Psoas muscle (tissue), 8 donors: ENCODE results near the gene PRAC2. TPM values are rescaled to one million over a fixed set of nuclear protein-coding genes. Genes with fewer than 3 reads are reported as not detected.

Source experiments
- ATAC-seq, 4 donors: fragments of 200-7000 bp; cut with Tn5 transposase; one replicate each; pipeline ENCODE4 v1.9.1; 2020; ENCODE audit warnings: moderate library complexity in 3 of 4, mild to moderate bottlenecking in 2 of 4
- DNase-seq, 2 donors: peaks; one replicate each; pipeline ENCODE4 v3.0.0-alpha.2; 2020
- H3K27ac ChIP-seq: fragments of 200-600 bp; one replicate; pipeline ENCODE4 v1.8.0; 2022
- H3K27me3 ChIP-seq, 3 donors: fragments of 200-600 bp in 1 of 3; one replicate each; pipeline versions ENCODE4 v1.6.1 to v1.8.0; 2013 to 2022; ENCODE audit warnings: low read length in 2 of 3, mild to moderate bottlenecking in 2 of 3, moderate library complexity in 1 of 3; ENCODE audit not compliant: insufficient read depth in 3 of 3
- H3K36me3 ChIP-seq, 2 donors: fragments of 200-600 bp in 1 of 2; one replicate each; pipeline versions ENCODE4 v1.6.1 to v1.8.0; 2013 to 2022; ENCODE audit warnings: low read depth in 1 of 2, mild to moderate bottlenecking in 1 of 2, moderate library complexity in 1 of 2; ENCODE audit not compliant: insufficient read depth in 1 of 2
- H3K4me1 ChIP-seq: fragments of 200-600 bp; one replicate; pipeline ENCODE4 v1.8.0; 2022
- H3K4me3 ChIP-seq: fragments of 200-600 bp; one replicate; pipeline ENCODE4 v1.8.0; 2022; ENCODE audit warnings: mild to moderate bottlenecking
- H3K9me3 ChIP-seq: fragments of 200-600 bp; one replicate; pipeline ENCODE4 v1.8.0; 2022
- WGBS, 3 donors: extraction: QIAGEN DNeasy Blood & Tissue Kit; methylation state at CpG; one replicate each; pipeline versions ENCODE4 v1.1.6 to v1.1.7; 2013; 5-methylcytosine and 5-hydroxymethylcytosine counted together
- intact Hi-C, 2 donors: fragments of 100-400 bp; cut with DNase I; formaldehyde crosslinking; loops; one replicate each; pipeline versions ENCODE4 v1.11.0 to v1.14.2; 2022
- polyA plus RNA-seq, 3 donors: library from polyadenylated mRNA; stranded (reverse); fragments of 200-250 nt; gene quantifications; one replicate each; pipeline ENCODE4 v1.2.3, GENCODE V29; 2013
- total RNA-seq, 4 donors: library from RNA; stranded (reverse); fragmentation: NEBNext Ultra II Directional in 2 of 4; extraction: Animal tissue kit (Norgen Biotek cat#: 25700) in 2 of 4; gene quantifications; one replicate each; pipeline versions ENCODE4 v1.2.1 to v1.2.4, GENCODE V29; 2021 to 2023
- TF ChIP-seq, protein P1 (sequence below): fragments of 200-600 bp; IDR thresholded peaks from one replicate; pipeline ENCODE4 v1.8.0; 2022; ENCODE audit warnings: antibody characterized with exemption
- donor health status: healthy with polysubstance abuse.
- donor health status: DM: no; HTN: no; CAD: no; lungs with moderate emphysema.
- donor health status: Bipolar disorder and iron deficiency.
- donor health status: healthy.
- donor health status: DM: yes; HTN: yes; CAD: no.
- donor health status: DM: no; HTN: no; CAD: no.
- donor health status: DM: no; HTN: no; CAD: no.
- donor health status: DM: yes; HTN: yes; CAD: no.

PRAC2 gene
- total and polyA plus RNA-seq, 7 donors = not detected

DNA sequence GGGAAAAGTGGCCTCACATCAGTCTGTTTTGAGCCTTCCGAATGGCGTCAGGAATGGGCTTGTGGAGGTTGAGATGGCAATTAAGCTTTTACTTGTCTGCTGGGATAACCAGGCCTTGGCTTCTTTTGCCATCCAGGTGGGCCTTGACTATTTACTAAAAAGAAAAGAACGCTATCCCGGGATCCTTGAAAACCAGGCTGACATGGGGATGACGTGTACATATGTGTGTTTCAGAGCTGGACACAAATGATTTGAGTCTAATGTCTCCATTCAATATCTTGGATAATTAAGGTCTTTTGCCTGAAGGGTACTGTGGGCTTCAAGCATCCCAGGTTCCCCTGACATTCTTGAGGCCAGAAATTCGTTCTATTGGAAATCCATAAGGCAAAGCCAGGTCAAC lies 38.1 kb downstream of the PRAC2 start:
- TF ChIP-seq, protein P1, sequence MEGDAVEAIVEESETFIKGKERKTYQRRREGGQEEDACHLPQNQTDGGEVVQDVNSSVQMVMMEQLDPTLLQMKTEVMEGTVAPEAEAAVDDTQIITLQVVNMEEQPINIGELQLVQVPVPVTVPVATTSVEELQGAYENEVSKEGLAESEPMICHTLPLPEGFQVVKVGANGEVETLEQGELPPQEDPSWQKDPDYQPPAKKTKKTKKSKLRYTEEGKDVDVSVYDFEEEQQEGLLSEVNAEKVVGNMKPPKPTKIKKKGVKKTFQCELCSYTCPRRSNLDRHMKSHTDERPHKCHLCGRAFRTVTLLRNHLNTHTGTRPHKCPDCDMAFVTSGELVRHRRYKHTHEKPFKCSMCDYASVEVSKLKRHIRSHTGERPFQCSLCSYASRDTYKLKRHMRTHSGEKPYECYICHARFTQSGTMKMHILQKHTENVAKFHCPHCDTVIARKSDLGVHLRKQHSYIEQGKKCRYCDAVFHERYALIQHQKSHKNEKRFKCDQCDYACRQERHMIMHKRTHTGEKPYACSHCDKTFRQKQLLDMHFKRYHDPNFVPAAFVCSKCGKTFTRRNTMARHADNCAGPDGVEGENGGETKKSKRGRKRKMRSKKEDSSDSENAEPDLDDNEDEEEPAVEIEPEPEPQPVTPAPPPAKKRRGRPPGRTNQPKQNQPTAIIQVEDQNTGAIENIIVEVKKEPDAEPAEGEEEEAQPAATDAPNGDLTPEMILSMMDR = no peak
- ATAC-seq (no peak), DNase-seq (no peak)
- no peaks in the 10 kb centered on the region for H3K36me3 ChIP-seq
- no peaks in the 10 kb centered on the region for H3K9me3 ChIP-seq
- no peak overlapping the region for H3K4me3 ChIP-seq
- intact Hi-C loops = no loop called here
- H3K27ac ChIP-seq = no peak overlapping the region
- 61 to 90% (median 77%) methylated on average over 6 of the region's 6 CpGs for WGBS, 3 donors
- H3K4me1 ChIP-seq = no peaks in the 10 kb centered on the region
- H3K27me3 ChIP-seq = peaks cover under 1 to 81% (median 4%) of the 10 kb centered on the region in 3 donors

DNA sequence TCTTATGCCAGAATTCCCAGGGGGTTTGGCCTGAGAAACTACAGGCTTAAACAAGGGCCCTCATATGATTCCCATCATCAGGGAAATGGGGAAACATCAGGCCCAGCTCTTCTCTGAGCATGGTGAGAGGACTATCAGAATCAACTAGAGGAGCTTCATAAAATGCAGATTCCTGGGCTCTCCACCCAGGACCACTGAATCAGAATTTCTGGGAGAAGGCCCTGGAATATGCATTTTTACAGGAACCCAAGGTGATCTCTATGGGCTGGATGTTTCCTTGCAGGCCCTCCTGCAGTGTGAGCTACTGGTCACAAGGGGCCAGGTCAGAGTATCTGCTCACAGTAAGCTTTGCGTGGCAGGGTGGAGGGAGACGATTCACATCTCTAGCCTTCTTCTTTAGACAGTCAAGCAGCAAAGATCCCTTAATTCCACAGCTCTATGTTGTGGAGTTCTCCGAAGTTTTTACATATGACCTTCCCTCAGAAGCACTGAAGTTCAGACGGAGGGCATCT lies 44.3 kb downstream of the PRAC2 start:
- WGBS, 3 donors = 62 to 77% (median 74%) methylated on average over 4 of the region's 4 CpGs
- TF ChIP-seq, protein P1 = no peak
- Histone ChIP-seq H3K4me1 (no peaks in the 10 kb centered on the region), H3K4me3 (no peak overlapping the region), H3K36me3 (no peaks in the 10 kb centered on the region), H3K27ac (no peak overlapping the region), H3K27me3 (peaks cover 2 to 66% (median 3%) of the 10 kb centered on the region in 3 donors), H3K9me3 (no peaks in the 10 kb centered on the region)
- ATAC-seq = no peak
- DNase-seq = no peak
- intact Hi-C loops = no loop called here

DNA sequence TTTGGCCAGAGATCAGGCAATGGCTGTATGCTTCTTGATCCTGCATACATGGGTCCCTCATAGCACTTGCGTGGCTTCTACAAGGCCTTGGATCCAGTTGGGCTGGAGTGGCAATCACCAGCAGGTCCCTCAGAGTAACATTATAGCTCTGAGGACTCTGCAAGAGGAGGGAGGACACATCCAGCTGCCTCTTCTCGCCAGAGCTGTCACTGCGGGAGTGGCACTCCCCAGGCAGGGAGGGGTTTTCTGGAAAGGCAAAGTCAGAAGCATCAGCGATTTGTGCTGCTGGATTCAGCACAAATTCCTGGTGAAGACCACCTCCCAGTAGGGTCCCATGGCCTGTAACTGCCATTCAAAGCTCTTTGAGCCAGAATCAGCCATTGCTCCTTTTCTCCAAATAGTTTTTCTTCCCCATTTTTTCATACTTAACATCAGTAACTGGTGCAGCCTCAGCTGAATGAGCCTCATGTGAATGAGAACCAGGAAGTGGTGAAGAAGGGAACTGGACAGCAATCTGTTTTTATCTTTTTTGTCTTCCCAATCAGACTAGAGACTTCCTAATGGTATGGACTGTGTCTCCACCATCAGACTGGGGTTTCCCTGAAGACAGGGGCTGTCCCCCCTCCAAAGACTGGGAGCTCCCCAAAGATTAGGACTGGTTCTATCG lies 46.2 kb downstream of the PRAC2 start:
- H3K27ac ChIP-seq = no peak overlapping the region
- DNase-seq = no peak
- no peak overlapping the region for H3K4me3 ChIP-seq
- intact Hi-C loops = no loop called here
- peaks cover 2 to 59% (median 6%) of the 10 kb centered on the region in 3 donors for H3K27me3 ChIP-seq
- TF ChIP-seq, protein P1 = no peak
- no peaks in the 10 kb centered on the region for H3K36me3 ChIP-seq
- ATAC-seq = no peak
- H3K4me1 ChIP-seq = no peaks in the 10 kb centered on the region
- 59 to 70% (median 66%) methylated on average over 5 of the region's 5 CpGs for WGBS, 3 donors
- no peaks in the 10 kb centered on the region for H3K9me3 ChIP-seq

DNA sequence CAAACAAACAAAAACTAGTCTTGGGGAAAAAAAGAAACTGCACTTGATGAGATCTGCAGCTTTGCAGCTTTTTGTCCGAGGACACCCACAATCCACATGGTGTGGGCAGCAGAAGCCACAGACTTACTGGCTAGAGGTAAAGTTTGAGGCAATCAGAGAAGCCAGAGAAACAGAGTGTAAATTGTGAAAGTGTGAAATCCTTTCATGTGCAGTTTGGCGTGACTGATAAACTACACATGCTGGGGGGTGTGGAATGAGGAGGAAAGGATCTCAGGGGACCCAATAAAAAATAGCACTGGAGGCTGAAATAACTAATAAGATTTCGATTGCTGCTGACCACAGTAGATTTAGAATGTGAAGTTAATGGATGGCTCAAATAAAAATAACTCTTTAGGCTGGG lies 48.0 kb downstream of the PRAC2 start:
- intact Hi-C loops = no loop called here
- DNase-seq = no peak
- peaks cover 2 to 50% (median 2%) of the 10 kb centered on the region in 3 donors for H3K27me3 ChIP-seq
- H3K27ac ChIP-seq = no peak overlapping the region
- no peaks in the 10 kb centered on the region for H3K36me3 ChIP-seq
- no peaks in the 10 kb centered on the region for H3K4me1 ChIP-seq
- no peak overlapping the region for H3K4me3 ChIP-seq
- TF ChIP-seq, protein P1 = no peak
- no peaks in the 10 kb centered on the region for H3K9me3 ChIP-seq
- WGBS, 3 donors = 9 to 23% (median 18%) methylated on average over 3 of the region's 3 CpGs
- ATAC-seq = no peak

DNA sequence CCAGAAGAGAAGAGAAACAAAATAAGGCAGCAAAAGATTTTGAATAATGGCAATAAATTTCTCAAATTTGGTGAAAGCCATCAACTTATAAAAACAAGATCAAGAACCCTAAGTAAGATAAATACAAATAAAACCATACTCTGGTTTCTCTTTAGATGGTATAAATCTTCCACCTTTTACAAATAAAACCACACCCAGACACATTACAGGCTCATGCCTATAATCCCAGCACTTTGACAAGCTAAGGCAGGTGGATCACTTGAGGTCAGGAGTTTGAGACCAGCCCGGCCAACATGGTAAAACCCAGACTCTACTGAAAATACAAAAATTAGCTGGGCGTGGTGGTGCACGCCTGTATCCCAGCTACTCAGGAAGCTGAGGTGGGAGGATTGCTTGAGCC lies 50.3 kb downstream of the PRAC2 start:
- H3K4me3 ChIP-seq = no peak overlapping the region
- TF ChIP-seq, protein P1 = no peak
- no peaks in the 10 kb centered on the region for H3K4me1 ChIP-seq
- ATAC-seq (no peak), DNase-seq (no peak)
- H3K9me3 ChIP-seq = no peaks in the 10 kb centered on the region
- H3K27ac ChIP-seq = no peak overlapping the region
- no peaks in the 10 kb centered on the region for H3K36me3 ChIP-seq
- intact Hi-C loops = no loop called here
- 73 to 83% (median 79%) methylated on average over 3 of the region's 3 CpGs for WGBS, 3 donors
- peaks cover 0 to 49% (median 2%) of the 10 kb centered on the region in 3 donors for H3K27me3 ChIP-seq
